ENCODE data around the gene PGA5. TPM values are rescaled to one million over a fixed set of nuclear protein-coding genes. Genes with fewer than 3 reads are reported as not detected.
"Not testable (repeated sequence)": the region's sequence is repeated elsewhere in the genome, so short reads cannot be mapped to it uniquely, and the experiment has no call there.

PGA5 gene
- total RNA-seq, 1 donor from 2014 or later: 0.79 TPM

GRCh38 chr11:61207636-61208310 lies 33.2 kb upstream of the PGA5 start:
- not testable (repeated sequence) for H3K4me2 ChIP-seq (ENCODE audit: low read length); H3K79me2 ChIP-seq (ENCODE audit: insufficient read depth, low read length); H3K9me3 ChIP-seq (ENCODE audit: insufficient read depth, low read depth, low read length); H3K36me3 Mint-ChIP-seq (ENCODE audit: low read depth, unreplicated experiment); H3K9ac ChIP-seq (ENCODE audit: low read length); H3K36me3 ChIP-seq (ENCODE audit: insufficient read depth, low read length); H3K27me3 ChIP-seq (ENCODE audit: insufficient read depth, low read length); DNase-seq (ENCODE audit: low read depth); H3K9me3 Mint-ChIP-seq (ENCODE audit: unreplicated experiment); H2AFZ ChIP-seq (ENCODE audit: low read depth, low read length); H3K27ac ChIP-seq (ENCODE audit: low read depth, low read length); H3K4me3 Mint-ChIP-seq (ENCODE audit: unreplicated experiment); H3K4me3 ChIP-seq (ENCODE audit: insufficient read depth, low read depth, low read length); H4K20me1 ChIP-seq (ENCODE audit: insufficient read depth, low read length); H3K27ac Mint-ChIP-seq (ENCODE audit: unreplicated experiment); H3K4me1 ChIP-seq (ENCODE audit: insufficient read depth, low read length); FAIRE-seq; H3K4me1 Mint-ChIP-seq (ENCODE audit: low read depth, unreplicated experiment)
- H3K27me3 Mint-ChIP-seq (ENCODE audit: low read depth, unreplicated experiment): peaks cover 21% of the 10 kb centered on the region

GRCh38 chr11:61210629-61211028 lies 30.3 kb upstream of the PGA5 start:
- H3K9me3 Mint-ChIP-seq (ENCODE audit: unreplicated experiment); FAIRE-seq; H3K27me3 Mint-ChIP-seq (ENCODE audit: low read depth, unreplicated experiment); H4K20me1 ChIP-seq (ENCODE audit: insufficient read depth, low read length); H3K4me3 Mint-ChIP-seq (ENCODE audit: unreplicated experiment); H3K27me3 ChIP-seq (ENCODE audit: insufficient read depth, low read length); H3K4me2 ChIP-seq (ENCODE audit: low read length); H3K9me3 ChIP-seq (ENCODE audit: insufficient read depth, low read depth, low read length); H3K79me2 ChIP-seq (ENCODE audit: insufficient read depth, low read length); H3K4me3 ChIP-seq (ENCODE audit: insufficient read depth, low read depth, low read length); H3K27ac Mint-ChIP-seq (ENCODE audit: unreplicated experiment); H3K27ac ChIP-seq (ENCODE audit: low read depth, low read length); H2AFZ ChIP-seq (ENCODE audit: low read depth, low read length); H3K36me3 Mint-ChIP-seq (ENCODE audit: low read depth, unreplicated experiment); H3K36me3 ChIP-seq (ENCODE audit: insufficient read depth, low read length); H3K4me1 ChIP-seq (ENCODE audit: insufficient read depth, low read length); DNase-seq (ENCODE audit: low read depth); H3K4me1 Mint-ChIP-seq (ENCODE audit: low read depth, unreplicated experiment); H3K9ac ChIP-seq (ENCODE audit: low read length): not testable (repeated sequence)

- not testable (repeated sequence) for H4K20me1 ChIP-seq (ENCODE audit: insufficient read depth, low read length); H3K27me3 Mint-ChIP-seq (ENCODE audit: low read depth, unreplicated experiment); H3K9me3 ChIP-seq (ENCODE audit: insufficient read depth, low read depth, low read length); H3K9ac ChIP-seq (ENCODE audit: low read length); FAIRE-seq; H3K4me1 ChIP-seq (ENCODE audit: insufficient read depth, low read length); H3K36me3 Mint-ChIP-seq (ENCODE audit: low read depth, unreplicated experiment); H3K79me2 ChIP-seq (ENCODE audit: insufficient read depth, low read length); H3K4me3 Mint-ChIP-seq (ENCODE audit: unreplicated experiment); H3K36me3 ChIP-seq (ENCODE audit: insufficient read depth, low read length); H3K4me2 ChIP-seq (ENCODE audit: low read length); H3K27me3 ChIP-seq (ENCODE audit: insufficient read depth, low read length); H3K4me3 ChIP-seq (ENCODE audit: insufficient read depth, low read depth, low read length); H3K27ac ChIP-seq (ENCODE audit: low read depth, low read length); H3K4me1 Mint-ChIP-seq (ENCODE audit: low read depth, unreplicated experiment); H2AFZ ChIP-seq (ENCODE audit: low read depth, low read length); H3K27ac Mint-ChIP-seq (ENCODE audit: unreplicated experiment); H3K9me3 Mint-ChIP-seq (ENCODE audit: unreplicated experiment); DNase-seq (ENCODE audit: low read depth)
Observed at GRCh38 chr11:61211327-61211952, 29.5 kb upstream of the PGA5 start.

- not testable (repeated sequence) for FAIRE-seq; H3K27me3 ChIP-seq (ENCODE audit: insufficient read depth, low read length); H3K4me1 Mint-ChIP-seq (ENCODE audit: low read depth, unreplicated experiment); H3K4me3 ChIP-seq (ENCODE audit: insufficient read depth, low read depth, low read length); H3K9ac ChIP-seq (ENCODE audit: low read length); H3K4me1 ChIP-seq (ENCODE audit: insufficient read depth, low read length); H3K9me3 Mint-ChIP-seq (ENCODE audit: unreplicated experiment); H4K20me1 ChIP-seq (ENCODE audit: insufficient read depth, low read length); H3K27ac Mint-ChIP-seq (ENCODE audit: unreplicated experiment); H3K4me2 ChIP-seq (ENCODE audit: low read length); H3K79me2 ChIP-seq (ENCODE audit: insufficient read depth, low read length); H3K4me3 Mint-ChIP-seq (ENCODE audit: unreplicated experiment); H3K27ac ChIP-seq (ENCODE audit: low read depth, low read length); H3K9me3 ChIP-seq (ENCODE audit: insufficient read depth, low read depth, low read length); H3K36me3 ChIP-seq (ENCODE audit: insufficient read depth, low read length); H2AFZ ChIP-seq (ENCODE audit: low read depth, low read length); H3K36me3 Mint-ChIP-seq (ENCODE audit: low read depth, unreplicated experiment); H3K27me3 Mint-ChIP-seq (ENCODE audit: low read depth, unreplicated experiment); DNase-seq (ENCODE audit: low read depth)
Observed at GRCh38 chr11:61212202-61212601, 28.8 kb upstream of the PGA5 start.

GRCh38 chr11:61213711-61214324 lies 27.2 kb upstream of the PGA5 start:
- H3K79me2 ChIP-seq (ENCODE audit: insufficient read depth, low read length); H3K27ac Mint-ChIP-seq (ENCODE audit: unreplicated experiment); H3K4me3 ChIP-seq (ENCODE audit: insufficient read depth, low read depth, low read length); H3K9ac ChIP-seq (ENCODE audit: low read length); FAIRE-seq; H3K9me3 Mint-ChIP-seq (ENCODE audit: unreplicated experiment); H3K27me3 Mint-ChIP-seq (ENCODE audit: low read depth, unreplicated experiment); H3K4me1 Mint-ChIP-seq (ENCODE audit: low read depth, unreplicated experiment); H4K20me1 ChIP-seq (ENCODE audit: insufficient read depth, low read length); H3K9me3 ChIP-seq (ENCODE audit: insufficient read depth, low read depth, low read length); H3K4me3 Mint-ChIP-seq (ENCODE audit: unreplicated experiment); H2AFZ ChIP-seq (ENCODE audit: low read depth, low read length); H3K4me2 ChIP-seq (ENCODE audit: low read length); H3K27ac ChIP-seq (ENCODE audit: low read depth, low read length); H3K4me1 ChIP-seq (ENCODE audit: insufficient read depth, low read length); H3K36me3 ChIP-seq (ENCODE audit: insufficient read depth, low read length); H3K27me3 ChIP-seq (ENCODE audit: insufficient read depth, low read length); DNase-seq (ENCODE audit: low read depth); H3K36me3 Mint-ChIP-seq (ENCODE audit: low read depth, unreplicated experiment): not testable (repeated sequence)

- H3K4me2 ChIP-seq (ENCODE audit: low read length); H3K36me3 ChIP-seq (ENCODE audit: insufficient read depth, low read length); H3K9me3 Mint-ChIP-seq (ENCODE audit: unreplicated experiment); H3K79me2 ChIP-seq (ENCODE audit: insufficient read depth, low read length); H3K4me1 ChIP-seq (ENCODE audit: insufficient read depth, low read length); H3K36me3 Mint-ChIP-seq (ENCODE audit: low read depth, unreplicated experiment); H4K20me1 ChIP-seq (ENCODE audit: insufficient read depth, low read length); FAIRE-seq; H3K4me3 Mint-ChIP-seq (ENCODE audit: unreplicated experiment); H3K27me3 ChIP-seq (ENCODE audit: insufficient read depth, low read length); H3K9ac ChIP-seq (ENCODE audit: low read length); H2AFZ ChIP-seq (ENCODE audit: low read depth, low read length); H3K9me3 ChIP-seq (ENCODE audit: insufficient read depth, low read depth, low read length); DNase-seq (ENCODE audit: low read depth); H3K27ac Mint-ChIP-seq (ENCODE audit: unreplicated experiment); H3K27ac ChIP-seq (ENCODE audit: low read depth, low read length); H3K4me1 Mint-ChIP-seq (ENCODE audit: low read depth, unreplicated experiment); H3K27me3 Mint-ChIP-seq (ENCODE audit: low read depth, unreplicated experiment); H3K4me3 ChIP-seq (ENCODE audit: insufficient read depth, low read depth, low read length): not testable (repeated sequence)
Observed at GRCh38 chr11:61218306-61218705, 22.7 kb upstream of the PGA5 start.

Measured in astrocyte (in vitro differentiated cells and primary cell).